DMS79 treated with DMSO at 0.1 percent for 48 hours (cell line): ENCODE measurements around the gene CFAP299.
"Not testable (repeated sequence)": the region's sequence is repeated elsewhere in the genome, so short reads cannot be mapped to it uniquely, and the experiment has no call there.

Experiments used
- DNase-seq: peaks from one replicate; lab custom pipeline; 2025; lab: John Stamatoyannopoulos, UW

The CFAP299 gene

DNA sequence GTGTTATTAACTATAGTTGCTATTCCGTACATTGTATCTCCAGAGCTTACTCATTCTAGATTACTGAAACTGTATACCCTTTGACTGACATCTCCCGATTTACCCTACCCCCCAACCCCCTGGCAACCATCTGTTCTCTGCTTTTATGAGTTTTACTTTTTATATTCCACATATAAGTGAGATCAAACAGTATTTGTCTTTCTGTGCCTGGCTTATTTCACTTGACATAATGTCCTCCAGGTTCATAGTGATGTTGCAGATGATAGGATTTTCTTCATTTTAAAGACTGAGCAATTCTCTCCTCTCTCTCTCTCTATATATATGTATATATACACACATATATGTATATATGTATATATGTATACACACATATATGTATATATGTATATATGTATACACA lies 54.6 kb downstream of the CFAP299 start:
- DNase-seq: no peak

DNA sequence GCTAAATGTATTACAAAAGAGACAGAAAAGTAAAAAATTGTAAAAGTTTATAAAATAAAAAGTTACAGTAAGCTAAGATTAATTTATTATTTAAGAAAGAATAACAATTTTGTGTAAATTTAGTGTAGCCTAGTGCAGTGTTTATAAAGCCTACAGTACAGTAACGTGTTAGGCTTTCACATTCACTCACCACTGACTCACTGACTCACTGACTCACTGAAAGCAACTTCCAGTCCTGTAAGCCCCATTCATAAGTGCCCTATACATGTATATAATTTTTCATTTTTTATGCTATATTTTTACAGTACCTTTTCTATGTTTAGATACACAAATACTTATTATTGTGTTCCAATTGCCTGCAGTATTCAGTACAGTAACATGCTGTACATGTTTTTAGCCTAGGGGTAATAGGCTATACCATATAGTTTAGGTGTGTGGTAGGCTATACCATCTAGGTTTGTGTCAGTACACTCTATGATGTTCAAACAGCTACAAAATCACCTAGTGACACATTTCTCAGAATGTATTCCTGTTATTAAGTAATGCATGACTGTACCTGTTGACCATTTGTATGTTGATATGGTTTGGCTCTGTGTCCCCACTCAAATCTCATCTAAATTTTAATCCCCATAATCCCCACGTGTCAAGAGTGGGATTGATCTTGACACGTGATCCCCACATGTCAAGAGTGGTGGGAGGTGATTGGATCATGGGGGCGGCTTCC lies 57.9 kb downstream of the CFAP299 start:
- DNase-seq: no peak

DNA sequence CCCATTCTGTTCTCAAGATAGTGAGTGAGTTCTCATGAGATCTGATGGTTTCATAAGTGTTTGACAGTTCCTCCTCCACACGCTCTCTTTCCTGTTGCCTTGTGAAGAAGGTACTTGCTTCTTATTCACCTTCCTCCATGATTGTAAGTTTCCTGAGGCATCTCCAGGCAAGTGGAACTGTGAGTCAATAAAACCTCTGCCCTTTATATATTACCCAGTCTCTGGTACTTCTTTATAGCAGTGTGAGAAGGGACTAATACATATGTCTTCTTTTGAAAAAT lies 58.4 kb downstream of the CFAP299 start:
- no peak for DNase-seq

DNA sequence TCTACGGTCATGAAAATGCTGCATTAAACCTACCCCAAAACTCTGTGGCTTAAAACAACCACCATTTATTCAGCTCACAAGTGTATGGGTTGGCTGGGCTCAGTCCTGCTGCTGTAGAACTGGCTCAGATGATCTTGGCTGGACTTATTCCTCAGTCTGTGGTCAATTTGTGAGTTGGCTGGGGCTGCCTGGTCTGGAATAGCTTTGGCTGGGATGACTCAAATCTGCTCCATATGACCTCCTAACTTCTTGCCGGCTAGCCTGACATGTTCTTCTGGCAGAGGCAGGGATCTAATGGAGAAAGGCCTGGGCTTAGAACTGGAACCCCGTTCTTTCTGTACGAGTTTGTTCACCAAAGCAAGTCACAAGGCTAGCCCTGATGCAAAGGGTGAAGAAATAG lies 71.7 kb downstream of the CFAP299 start:
- DNase-seq: no peak

DNA sequence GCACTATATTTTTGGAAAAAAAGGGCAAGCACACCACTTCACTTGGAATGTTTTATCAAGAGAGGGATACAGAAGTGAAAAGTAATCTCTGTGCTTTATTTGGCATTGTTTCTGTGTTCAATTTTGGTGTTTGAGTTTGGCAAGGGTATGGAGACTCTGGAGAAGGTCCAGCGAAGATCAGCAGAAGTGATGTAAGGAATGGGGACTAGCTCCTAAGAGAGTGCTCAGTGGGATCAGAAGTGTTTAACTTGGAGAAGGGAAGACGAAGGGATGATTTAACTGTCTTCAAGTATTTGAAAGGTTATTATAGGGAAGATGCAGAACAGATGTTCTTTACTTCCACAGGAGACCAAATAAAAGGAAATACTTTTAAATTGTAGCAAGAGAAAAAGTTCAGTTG lies 74.3 kb downstream of the CFAP299 start:
- no peak for DNase-seq

DNA sequence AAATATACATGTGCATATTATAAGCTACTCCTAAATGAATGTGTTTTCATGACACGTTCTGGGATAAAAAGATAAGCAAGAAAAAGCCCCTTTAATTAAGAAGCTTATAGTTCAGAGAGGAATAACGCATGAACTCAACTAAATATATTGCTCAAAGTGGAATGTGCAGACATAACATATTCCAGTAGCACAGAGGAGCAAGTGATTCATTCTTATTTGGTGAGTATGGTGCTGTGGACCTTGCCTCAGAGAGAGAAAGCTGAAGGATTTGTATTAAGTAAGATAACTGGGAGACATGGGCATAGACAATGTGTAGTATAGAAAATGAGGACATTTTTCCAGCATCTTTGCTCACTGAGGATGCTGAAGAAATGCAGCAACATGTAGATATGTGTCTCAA lies 76.8 kb downstream of the CFAP299 start:
- no peak for DNase-seq

DNA sequence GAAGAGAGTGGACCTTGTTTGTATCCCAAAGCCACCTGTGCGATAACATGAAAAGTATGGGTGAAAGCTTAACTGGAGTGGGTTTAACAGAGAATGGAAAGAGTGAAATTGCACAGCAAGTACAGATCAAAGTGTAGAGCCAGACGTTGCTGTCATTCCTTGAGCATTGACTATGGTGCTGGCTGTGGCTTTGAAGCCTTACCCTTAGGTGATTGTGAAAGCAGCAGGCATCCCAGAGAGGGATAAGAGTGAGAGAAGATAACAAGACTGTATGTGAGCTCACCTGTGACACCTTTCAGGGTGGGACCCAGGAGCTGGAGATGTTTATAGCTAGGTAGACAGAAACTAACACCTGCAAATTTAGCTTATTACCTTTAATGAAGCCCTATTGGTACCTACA lies 77.6 kb downstream of the CFAP299 start:
- DNase-seq: no peak

DNA sequence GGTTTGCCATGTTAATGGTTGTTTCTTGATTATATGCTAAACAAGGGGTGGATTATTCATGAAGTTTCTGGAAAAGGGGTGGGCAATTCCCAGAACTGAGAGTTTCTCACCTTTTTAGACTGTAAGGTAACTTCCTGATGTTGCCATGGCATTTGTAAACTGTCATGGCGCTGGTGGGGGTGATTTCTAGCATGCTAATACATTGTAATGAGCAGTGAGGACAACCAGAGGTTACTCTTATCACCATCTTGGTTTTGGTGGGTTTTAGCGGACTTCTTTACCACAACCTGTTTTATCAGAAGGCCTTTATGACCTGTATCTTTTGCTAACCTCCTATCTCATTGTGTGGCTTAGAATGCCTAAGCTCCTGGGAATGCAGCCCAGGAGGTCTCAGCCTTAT lies 81.5 kb downstream of the CFAP299 start:
- DNase-seq: no peak

DNA sequence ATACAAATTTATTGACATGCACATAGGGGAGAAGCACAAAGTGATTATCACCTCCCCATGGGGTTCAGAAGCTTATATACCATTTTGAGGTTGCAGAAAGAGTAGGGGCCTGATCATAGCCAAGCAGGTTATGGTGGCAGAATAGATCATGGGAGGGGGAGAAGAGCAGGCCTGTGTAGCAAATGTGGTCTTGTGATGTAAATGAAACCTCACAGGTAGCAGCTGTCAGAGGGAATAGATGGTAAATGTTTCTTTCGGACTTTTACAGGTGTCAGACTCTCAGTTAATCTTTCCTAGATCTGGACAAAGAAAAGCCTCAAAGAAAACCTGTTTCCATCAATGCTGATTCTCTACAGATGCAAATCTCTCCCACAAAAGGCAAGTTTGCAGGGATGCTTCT lies 84.4 kb downstream of the CFAP299 start:
- DNase-seq: no peak

DNA sequence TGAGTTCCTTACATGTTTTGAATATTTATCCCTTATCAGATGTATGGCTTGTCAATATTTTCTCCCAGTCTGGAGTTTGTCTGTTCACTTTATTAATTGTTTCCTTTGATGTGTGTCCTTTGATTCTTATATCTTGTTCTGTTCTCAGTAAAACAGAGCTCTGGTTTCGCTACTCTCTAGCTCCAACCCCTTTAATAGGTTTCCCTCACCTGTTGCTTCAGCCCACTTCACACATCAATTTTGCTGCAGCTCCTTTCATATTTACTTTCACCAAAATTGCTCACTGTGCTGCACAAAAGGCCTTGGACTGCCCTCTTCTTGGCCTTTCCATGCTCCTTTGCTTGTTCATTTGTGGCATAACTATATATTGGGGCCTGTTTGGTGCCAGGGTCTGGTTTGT lies 85.1 kb downstream of the CFAP299 start:
- no peak for DNase-seq

DNA sequence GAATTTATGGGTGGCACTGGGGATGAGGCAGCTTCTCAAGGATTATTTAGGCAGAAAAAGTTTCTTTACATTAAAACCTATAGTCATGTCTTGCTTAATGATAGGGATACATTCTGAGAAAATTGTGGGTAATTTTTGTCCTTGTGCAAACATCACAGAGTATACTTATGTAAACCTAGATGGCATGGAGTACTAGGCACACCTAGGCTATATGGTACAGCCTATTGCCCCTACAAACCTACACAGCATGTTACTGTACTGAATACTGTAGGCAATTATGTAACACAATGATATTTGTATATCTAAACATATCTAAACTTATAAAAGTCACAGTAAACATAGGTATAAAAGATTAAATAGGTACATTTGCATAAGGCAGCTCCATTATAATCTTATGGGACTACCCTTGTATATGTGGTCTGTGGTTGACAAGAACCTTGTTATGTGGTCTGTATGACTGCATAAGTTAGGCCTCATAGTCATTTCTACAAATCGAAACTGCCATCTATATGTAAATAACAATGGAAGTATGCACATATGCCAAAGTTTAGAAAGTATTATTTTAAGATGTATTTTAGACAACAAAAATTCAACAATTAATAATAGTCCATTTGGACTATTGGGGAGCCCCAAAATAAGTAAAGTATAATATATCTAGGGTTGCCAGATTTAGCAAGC lies 87.3 kb downstream of the CFAP299 start:
- DNase-seq: no peak

DNA sequence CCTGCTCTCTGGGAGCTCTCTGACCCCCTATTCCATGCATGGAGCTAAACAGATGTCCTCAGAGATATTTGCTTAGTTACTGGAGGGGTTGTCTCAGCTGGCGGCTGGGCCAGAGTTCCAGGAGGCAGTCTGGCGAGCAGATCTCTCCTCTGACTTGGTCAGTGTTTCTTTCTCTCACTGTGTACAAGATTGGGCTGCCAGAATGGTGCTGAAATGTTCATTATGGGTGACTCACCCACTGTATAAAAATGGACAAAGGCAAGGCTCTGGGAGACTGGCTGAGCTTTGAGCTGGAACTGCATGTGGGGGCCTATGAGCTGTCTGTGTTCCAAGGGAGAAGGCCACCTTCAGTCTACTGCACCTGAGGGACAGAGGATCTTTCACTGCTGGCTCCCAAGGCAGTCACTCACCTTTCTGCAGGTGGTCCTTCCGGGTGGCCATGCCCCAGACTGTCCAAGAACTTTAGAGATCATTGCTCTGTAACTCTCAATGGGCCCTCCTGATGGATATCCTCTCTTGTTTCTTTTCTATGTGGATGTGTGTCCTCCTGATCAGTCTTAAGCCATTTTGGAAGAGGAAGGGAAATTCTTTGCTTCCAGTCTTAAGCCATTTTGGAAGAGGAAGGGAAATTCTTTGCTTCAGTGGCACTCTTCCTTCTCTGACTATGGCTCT lies 88.2 kb downstream of the CFAP299 start:
- no peak for DNase-seq

DNA sequence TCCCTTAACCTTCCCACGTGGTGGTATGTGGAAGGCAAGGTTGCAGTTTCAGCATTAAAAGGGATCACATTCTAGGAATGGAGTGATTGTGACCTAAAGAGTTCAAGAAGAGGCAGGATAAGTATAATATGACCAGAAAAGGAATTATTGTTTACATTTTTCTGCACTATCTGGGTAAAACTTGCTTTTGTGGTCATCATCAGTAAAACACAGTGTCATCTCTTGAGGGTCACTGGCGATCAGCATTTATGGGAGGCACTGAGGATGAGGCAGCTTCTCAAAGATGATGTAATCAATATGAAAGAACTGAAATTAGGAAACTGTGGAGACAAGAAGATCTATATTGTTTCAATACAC lies 88.7 kb downstream of the CFAP299 start:
- DNase-seq: no peak

DNA sequence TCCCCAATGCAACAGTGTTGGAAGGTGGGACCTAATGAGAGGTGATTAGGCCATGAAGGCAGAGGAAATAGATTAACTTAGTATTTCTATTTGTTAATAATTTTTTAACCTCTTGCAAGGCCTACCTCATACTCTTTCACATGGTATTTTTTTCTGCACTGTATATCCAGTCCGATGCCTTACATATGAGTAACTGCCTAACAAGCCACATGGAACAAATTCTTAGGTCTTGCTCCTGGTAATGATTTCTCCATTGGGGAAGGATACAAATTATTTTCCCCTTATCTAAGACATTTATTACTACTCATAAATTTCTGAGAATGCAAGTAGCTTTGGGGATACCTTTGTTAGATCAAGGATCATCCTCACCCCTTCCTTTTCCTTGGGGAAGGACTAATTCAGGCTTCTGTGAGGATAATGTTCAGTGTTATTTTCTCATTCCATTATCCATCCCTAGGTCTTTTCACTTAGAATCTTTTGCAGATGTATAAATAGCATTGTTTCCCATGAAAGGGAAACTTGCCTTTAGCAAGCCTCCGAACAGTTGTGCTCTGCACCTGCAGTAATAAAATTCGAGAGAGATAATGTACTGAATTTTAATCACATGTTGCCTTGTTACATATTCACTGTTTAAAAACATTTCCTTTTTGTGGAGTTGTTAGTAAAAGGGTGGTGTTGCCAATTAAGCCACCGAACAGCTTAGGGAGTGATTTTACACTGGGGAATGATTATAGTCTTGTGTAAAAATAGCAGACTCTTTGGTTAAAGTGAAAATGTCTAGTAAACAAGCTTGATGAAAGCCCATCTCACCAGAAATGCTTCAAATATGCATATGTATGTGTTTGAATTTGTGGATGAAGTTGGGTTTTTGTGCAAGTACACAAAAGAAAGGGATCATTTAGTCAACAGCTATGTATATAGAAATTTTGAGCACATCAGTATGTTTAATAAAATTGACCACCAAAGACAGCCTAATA lies 89.9 kb downstream of the CFAP299 start:
- no peak for DNase-seq

DNA sequence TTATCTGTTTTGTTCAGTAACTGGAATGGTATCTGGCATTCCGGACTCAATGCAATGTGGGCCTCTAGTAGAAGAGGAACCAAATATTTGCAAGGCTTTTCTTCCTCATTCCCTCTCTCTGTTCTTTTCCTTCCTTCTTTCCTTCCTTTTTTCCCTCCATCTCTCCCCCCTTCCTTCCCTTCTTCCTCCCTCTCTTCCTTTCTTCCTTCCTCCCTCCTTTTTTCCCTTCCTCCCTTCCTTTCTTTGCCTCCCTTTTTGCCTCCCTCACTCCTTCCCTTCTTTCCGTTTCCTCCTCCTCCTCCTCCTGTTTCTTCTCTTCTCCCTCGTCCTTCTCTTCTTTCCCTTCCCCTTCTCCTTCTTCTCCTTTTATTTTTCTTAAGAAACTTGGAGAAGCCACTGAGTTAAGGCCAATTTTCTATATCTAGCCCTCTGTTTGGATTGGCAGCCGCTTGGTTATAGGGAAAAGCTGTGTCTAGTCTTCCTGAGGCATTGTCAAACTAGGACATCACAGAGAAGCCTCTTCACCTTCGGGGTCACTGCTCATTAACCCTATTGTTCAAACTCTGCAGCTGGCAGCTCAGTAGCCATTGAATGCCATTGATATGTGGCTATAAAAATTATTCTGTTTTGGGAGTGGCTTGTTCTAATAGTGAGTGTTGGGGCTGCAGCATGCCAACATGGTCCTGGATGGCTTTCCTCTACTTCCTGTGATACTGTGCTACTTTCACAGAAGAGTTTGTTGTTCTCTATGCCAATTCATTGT lies 95.9 kb downstream of the CFAP299 start:
- no peak for DNase-seq

DNA sequence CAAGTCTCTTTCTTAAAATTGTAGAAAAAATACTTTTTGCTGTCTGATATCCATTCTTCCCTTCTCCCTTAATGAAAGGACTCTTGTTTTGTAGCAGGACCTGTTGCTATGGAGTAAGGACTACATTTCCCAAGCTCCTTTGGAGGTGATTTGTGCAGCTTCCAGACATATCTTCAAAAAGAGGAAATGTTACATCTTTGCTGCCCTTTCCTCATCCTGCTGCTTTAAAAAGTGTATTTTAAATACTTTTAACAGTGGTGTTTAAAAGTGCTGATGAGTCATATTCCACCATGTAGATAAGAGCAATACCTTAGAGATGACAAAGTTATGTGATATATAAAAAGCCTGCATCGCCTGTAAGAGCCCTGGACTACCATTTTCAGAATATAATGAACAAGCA lies 98.7 kb downstream of the CFAP299 start:
- no peak for DNase-seq

DNA sequence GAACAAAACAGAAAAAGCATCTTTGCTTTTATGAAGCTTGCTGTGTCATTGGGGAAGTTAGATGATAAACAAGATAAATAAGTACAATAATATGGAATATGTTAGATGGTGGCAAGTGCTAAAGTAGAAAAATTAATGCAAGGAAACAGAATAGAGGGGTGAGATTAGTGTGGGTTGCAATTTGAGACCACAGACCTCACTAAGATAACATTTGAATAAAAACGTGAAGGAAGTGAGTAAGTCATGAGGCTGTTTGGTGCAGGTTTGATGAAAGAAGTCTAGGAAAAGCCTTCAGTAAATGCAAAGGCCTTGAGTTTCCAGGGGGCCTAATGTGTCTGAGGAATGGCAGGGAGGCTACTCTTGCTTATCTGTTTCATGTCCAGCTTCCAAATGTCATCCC lies 102.5 kb downstream of the CFAP299 start:
- DNase-seq: no peak

DNA sequence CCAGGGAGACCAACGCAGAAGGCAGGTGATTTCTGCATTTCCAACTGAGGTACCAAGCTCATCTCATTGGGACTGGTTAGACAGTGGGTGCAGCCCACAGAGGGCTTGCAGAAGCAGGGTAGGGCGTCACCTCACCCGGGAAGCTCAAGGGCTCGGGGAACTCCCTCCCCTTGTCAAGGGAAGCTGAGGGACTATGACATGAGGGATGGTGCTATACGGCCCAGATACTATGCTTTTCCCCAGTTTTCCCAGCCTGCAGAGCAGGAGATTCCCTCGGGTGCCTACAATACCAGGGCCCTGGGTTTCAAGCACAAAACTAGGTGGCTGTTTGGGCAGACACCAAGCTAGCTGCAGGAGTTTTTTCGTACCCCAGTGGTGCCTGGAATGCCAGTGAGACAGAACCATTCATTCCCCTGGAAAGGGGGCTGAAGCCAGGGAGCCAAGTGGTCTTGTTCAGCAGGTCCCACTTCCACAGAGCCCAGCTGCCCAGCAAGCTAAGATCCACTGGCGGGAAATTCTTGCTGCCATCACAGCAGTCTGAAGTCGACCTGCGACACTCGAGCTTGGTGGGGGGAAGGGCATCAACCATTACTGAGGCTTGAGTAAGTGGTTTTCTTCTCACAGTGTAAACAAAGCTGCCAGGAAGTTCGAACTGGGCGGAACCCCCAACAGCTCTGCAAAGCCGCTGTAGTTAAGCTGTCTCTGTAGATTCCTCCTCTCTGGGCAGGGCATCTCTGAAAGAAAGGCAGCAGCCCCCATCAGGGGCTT lies 103.9 kb downstream of the CFAP299 start:
- DNase-seq: not testable (repeated sequence)

DNA sequence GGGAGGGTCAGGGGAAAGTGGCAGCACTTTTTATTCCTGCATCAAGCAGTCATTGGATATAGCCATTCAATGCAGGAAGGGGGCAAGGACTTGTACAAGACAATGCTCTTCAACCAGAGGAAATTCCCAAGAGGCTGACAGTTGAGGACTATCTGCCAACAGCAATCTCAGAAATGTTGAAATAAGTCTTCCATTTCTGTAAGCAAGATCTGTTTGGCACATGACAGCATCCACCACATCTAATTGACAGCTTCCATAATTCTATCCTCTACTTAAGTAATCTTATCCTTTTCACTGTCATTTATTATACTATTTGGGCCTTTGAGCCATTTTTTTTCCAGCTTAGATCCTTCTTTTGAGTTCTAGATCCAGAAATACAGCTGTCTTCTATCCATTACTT lies 110.7 kb downstream of the CFAP299 start:
- DNase-seq: no peak

DNA sequence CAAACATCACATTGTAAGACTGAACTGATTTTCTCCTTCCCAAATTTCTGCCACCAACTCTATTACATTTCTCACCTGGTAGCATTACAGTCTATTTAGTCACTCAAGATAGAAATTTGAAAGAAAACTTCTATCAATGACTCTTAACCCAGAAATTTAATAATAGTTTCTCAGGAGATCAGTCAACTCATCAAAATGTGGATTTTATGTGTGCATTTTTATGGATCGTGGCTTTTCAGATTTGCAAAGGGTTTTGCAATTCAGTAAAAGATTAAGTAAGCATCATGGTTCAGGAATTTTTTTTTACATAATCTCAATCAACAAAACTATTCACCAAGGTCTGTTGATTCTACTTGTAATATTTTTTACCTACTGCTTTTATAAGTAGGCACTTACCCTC lies 111.1 kb downstream of the CFAP299 start:
- DNase-seq: no peak

DNA sequence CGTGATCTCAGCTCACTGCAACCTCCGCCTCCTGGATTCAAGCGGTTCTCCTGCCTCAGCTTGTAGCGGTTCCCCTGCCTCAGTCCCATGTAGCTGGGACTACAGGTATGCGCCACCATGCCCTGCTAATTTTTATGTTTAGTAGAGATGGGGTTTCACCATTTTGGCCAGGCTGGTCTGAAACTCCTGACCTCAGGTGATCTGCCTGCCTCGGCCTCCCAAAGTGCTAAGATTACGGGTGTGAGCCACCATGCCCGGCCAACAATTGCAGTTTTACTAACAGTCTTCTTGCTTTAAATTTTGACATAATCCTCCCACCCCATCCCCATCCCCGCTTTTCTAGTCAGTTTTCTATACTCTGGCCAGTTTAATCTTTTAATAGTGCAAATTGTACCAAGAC lies 112.0 kb downstream of the CFAP299 start:
- DNase-seq: no peak
